Measurements from ENCODE around the gene LILRB4. TPM values are rescaled to one million over a fixed set of nuclear protein-coding genes. Genes with fewer than 3 reads are reported as not detected.
"Not testable (repeated sequence)": the region's sequence is repeated elsewhere in the genome, so short reads cannot be mapped to it uniquely, and the experiment has no call there.

The LILRB4 gene
- total and polyA plus RNA-seq, 2 experiments from 2014 or later, result not detected

GRCh38 chr19:54631489-54632337 lies 31.1 kb upstream of the LILRB4 start:
- ATAC-seq, result not testable (repeated sequence)
- H3K9me3 Mint-ChIP-seq, result peaks cover 93% of the 10 kb centered on the region

GRCh38 chr19:54632517-54632916 lies 30.3 kb upstream of the LILRB4 start:
- not testable (repeated sequence) for H3K4me2 ChIP-seq; H3K4me3 ChIP-seq; ATAC-seq; H2AFZ ChIP-seq; H3F3A ChIP-seq (replicated peaks; ENCODE audit: low read depth); H3K27me3 ChIP-seq (ENCODE audit: insufficient read depth); H3K4me3 Mint-ChIP-seq; H3K27ac ChIP-seq (ENCODE audit: low read depth); DNase-seq (ENCODE audit: low spot score); H3K79me2 ChIP-seq (replicated peaks; ENCODE audit: insufficient read depth); H3K27me3 Mint-ChIP-seq (ENCODE audit: insufficient read depth, low read depth, poor library complexity); H3K36me3 ChIP-seq (ENCODE audit: insufficient read depth); H4K20me1 ChIP-seq (replicated peaks; ENCODE audit: insufficient read depth); H3K4me1 ChIP-seq (ENCODE audit: insufficient read depth); H3K9me2 ChIP-seq (ENCODE audit: insufficient read depth); H3K4me1 Mint-ChIP-seq; H3K27ac Mint-ChIP-seq
- H3K9me3 Mint-ChIP-seq, result peaks cover 93% of the 10 kb centered on the region
- H3K36me3 Mint-ChIP-seq (ENCODE audit: low read depth), result peaks cover 34% of the 10 kb centered on the region

More at GRCh38 chr19:54631489-54632337, 31.1 kb upstream of the LILRB4 start:
- H4K20me1 ChIP-seq (replicated peaks; ENCODE audit: insufficient read depth); H3K4me2 ChIP-seq; H3K9me2 ChIP-seq (ENCODE audit: insufficient read depth); H3K4me1 Mint-ChIP-seq; DNase-seq (ENCODE audit: low spot score); H3K27me3 Mint-ChIP-seq (ENCODE audit: insufficient read depth, low read depth, poor library complexity); H3K79me2 ChIP-seq (replicated peaks; ENCODE audit: insufficient read depth); H2AFZ ChIP-seq; H3K4me3 ChIP-seq; H3K4me3 Mint-ChIP-seq; H3K36me3 ChIP-seq (ENCODE audit: insufficient read depth); H3K27me3 ChIP-seq (ENCODE audit: insufficient read depth); H3K27ac Mint-ChIP-seq; H3K27ac ChIP-seq (ENCODE audit: low read depth); H3F3A ChIP-seq (replicated peaks; ENCODE audit: low read depth); H3K4me1 ChIP-seq (ENCODE audit: insufficient read depth): not testable (repeated sequence)
- peaks cover 31% of the 10 kb centered on the region for H3K36me3 Mint-ChIP-seq (ENCODE audit: low read depth)

DNA sequence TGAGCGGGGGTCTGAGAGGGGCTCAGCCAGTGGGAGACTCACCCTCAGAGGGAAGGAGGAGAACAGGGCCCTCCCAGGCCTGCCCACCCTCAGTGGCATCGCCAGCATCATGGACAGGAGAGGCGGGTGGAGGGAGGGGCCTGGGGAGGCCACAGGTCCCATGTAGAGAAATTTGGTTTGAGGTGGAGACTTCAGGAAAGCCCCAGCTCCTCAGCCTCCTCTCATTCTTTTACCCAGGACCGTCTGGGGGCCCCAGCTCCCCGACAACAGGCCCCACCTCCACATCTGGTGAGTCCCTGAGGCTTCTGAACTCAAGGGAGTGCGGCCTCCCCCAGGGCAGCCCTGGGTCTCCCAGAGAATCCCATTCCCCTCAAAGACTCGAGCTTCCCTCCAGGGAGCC lies 29.4 kb upstream of the LILRB4 start:
- Histone ChIP-seq H4K20me1 (replicated peaks; ENCODE audit: insufficient read depth) (no peaks in the 10 kb centered on the region), H3K4me2 (no peak overlapping the region), H2AFZ (no peak overlapping the region), H3K4me1 (ENCODE audit: insufficient read depth) (no peaks in the 10 kb centered on the region), H3K27me3 (ENCODE audit: insufficient read depth) (no peaks in the 10 kb centered on the region), H3K4me3 (no peak overlapping the region), H3K36me3 (ENCODE audit: insufficient read depth) (no peaks in the 10 kb centered on the region), H3K79me2 (replicated peaks; ENCODE audit: insufficient read depth) (no peaks in the 10 kb centered on the region), H3F3A (replicated peaks; ENCODE audit: low read depth) (no peaks in the 10 kb centered on the region), H3K27ac (ENCODE audit: low read depth) (no peak overlapping the region), H3K9me2 (ENCODE audit: insufficient read depth) (no peaks in the 10 kb centered on the region)
- TF ChIP-seq CTCF (conservative IDR thresholded peaks at IDR 0.05; ENCODE audit: low read depth in 2 of 2) (no peak), ZNF114 (CRISPR knock-in tag; IDR thresholded peaks at IDR 0.05) (no peak), ETS1 (IDR thresholded peaks at IDR 0.05) (no peak), POLR2AphosphoS5 (IDR thresholded peaks at IDR 0.05; ENCODE audit: low read depth) (no peak), EZH2phosphoT487 (IDR thresholded peaks at IDR 0.05; ENCODE audit: unreplicated experiment) (no peak), STAT1 (IDR thresholded peaks at IDR 0.05; ENCODE audit: unreplicated experiment) (no peak), EZH2 (IDR thresholded peaks at IDR 0.05; ENCODE audit: low read depth, unreplicated experiment) (no peak), JUNB (IDR thresholded peaks at IDR 0.05; ENCODE audit: unreplicated experiment) (no peak), ZNF331 (CRISPR knock-in tag; IDR thresholded peaks at IDR 0.05; ENCODE audit: low read depth) (no peak)
- TF ChIP-seq, protein P1, sequence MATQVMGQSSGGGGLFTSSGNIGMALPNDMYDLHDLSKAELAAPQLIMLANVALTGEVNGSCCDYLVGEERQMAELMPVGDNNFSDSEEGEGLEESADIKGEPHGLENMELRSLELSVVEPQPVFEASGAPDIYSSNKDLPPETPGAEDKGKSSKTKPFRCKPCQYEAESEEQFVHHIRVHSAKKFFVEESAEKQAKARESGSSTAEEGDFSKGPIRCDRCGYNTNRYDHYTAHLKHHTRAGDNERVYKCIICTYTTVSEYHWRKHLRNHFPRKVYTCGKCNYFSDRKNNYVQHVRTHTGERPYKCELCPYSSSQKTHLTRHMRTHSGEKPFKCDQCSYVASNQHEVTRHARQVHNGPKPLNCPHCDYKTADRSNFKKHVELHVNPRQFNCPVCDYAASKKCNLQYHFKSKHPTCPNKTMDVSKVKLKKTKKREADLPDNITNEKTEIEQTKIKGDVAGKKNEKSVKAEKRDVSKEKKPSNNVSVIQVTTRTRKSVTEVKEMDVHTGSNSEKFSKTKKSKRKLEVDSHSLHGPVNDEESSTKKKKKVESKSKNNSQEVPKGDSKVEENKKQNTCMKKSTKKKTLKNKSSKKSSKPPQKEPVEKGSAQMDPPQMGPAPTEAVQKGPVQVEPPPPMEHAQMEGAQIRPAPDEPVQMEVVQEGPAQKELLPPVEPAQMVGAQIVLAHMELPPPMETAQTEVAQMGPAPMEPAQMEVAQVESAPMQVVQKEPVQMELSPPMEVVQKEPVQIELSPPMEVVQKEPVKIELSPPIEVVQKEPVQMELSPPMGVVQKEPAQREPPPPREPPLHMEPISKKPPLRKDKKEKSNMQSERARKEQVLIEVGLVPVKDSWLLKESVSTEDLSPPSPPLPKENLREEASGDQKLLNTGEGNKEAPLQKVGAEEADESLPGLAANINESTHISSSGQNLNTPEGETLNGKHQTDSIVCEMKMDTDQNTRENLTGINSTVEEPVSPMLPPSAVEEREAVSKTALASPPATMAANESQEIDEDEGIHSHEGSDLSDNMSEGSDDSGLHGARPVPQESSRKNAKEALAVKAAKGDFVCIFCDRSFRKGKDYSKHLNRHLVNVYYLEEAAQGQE (IDR thresholded peaks at IDR 0.05; ENCODE audit: unreplicated experiment), result no peak
- Mint-ChIP-seq H3K4me3 (no peak overlapping the region), H3K27me3 (ENCODE audit: insufficient read depth, low read depth, poor library complexity) (peaks cover 5% of the 10 kb centered on the region), H3K9me3 (peaks cover 91% of the 10 kb centered on the region), H3K4me1 (no peaks in the 10 kb centered on the region), H3K27ac (no peak overlapping the region), H3K36me3 (ENCODE audit: low read depth) (peaks cover 29% of the 10 kb centered on the region)
- no peak for ATAC-seq
- DNase-seq (ENCODE audit: low spot score), result no peak
